ENCODE results near the gene CCDC110.

Gene CCDC110

DNA sequence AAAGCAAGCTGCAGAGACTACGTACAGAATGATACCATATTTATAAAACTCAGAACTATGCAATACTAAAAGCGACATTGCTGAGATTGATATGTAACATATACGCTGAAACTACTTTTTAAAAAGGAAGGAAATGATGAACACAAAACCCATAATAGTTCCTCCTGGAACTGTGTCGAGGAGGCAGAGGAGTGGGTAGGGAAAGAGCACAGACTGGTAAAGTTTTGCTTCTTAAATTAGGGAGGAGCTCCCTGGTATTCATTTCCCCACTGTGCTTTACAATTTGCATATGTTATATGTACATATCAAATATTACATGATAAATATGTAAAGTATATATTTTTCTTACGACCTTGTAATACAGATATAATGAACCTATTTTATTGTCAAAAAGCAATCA lies 59.7 kb downstream of the CCDC110 start:
- Mint-ChIP-seq H3K9me3 (peaks cover 3% of the 10 kb centered on the region), H3K36me3 (ENCODE audit: low read depth) (peaks cover 58% of the 10 kb centered on the region), H3K4me1 (no peaks in the 10 kb centered on the region), H3K4me3 (no peak overlapping the region), H3K27me3 (ENCODE audit: low read depth) (no peaks in the 10 kb centered on the region), H3K27ac (no peak overlapping the region)
- TF ChIP-seq, protein P1, sequence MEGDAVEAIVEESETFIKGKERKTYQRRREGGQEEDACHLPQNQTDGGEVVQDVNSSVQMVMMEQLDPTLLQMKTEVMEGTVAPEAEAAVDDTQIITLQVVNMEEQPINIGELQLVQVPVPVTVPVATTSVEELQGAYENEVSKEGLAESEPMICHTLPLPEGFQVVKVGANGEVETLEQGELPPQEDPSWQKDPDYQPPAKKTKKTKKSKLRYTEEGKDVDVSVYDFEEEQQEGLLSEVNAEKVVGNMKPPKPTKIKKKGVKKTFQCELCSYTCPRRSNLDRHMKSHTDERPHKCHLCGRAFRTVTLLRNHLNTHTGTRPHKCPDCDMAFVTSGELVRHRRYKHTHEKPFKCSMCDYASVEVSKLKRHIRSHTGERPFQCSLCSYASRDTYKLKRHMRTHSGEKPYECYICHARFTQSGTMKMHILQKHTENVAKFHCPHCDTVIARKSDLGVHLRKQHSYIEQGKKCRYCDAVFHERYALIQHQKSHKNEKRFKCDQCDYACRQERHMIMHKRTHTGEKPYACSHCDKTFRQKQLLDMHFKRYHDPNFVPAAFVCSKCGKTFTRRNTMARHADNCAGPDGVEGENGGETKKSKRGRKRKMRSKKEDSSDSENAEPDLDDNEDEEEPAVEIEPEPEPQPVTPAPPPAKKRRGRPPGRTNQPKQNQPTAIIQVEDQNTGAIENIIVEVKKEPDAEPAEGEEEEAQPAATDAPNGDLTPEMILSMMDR (IDR thresholded peaks at IDR 0.05; ENCODE audit: unreplicated experiment in 3 of 3) = no peak

DNA sequence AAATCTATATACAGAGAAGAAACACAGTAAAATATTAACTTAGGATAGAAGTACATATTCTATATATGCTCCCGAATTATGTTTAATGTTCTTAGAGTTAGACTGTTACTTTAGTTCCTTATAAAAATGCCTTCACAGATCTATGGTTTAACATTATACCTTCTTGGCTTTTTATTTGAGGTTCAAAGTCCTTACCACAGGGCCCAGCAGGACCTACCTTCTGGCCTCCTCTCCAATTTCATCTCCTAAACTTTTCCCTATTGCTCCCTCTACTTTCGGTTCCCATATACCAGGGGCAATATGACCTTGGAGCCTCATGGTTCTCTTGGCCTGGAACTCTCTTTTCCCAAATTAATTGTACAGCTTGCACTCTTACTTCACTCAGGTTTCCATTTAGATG lies 63.1 kb downstream of the CCDC110 start:
- no peak overlapping the region for H3K4me3 Mint-ChIP-seq
- H3K27me3 Mint-ChIP-seq (ENCODE audit: low read depth) = no peaks in the 10 kb centered on the region
- TF ChIP-seq, protein P1 (IDR thresholded peaks at IDR 0.05; ENCODE audit: unreplicated experiment in 3 of 3) = no peak
- H3K4me1 Mint-ChIP-seq = no peaks in the 10 kb centered on the region
- no peak overlapping the region for H3K27ac Mint-ChIP-seq
- H3K36me3 Mint-ChIP-seq (ENCODE audit: low read depth) = peaks cover 60% of the 10 kb centered on the region
- H3K9me3 Mint-ChIP-seq = peaks cover 3% of the 10 kb centered on the region

DNA sequence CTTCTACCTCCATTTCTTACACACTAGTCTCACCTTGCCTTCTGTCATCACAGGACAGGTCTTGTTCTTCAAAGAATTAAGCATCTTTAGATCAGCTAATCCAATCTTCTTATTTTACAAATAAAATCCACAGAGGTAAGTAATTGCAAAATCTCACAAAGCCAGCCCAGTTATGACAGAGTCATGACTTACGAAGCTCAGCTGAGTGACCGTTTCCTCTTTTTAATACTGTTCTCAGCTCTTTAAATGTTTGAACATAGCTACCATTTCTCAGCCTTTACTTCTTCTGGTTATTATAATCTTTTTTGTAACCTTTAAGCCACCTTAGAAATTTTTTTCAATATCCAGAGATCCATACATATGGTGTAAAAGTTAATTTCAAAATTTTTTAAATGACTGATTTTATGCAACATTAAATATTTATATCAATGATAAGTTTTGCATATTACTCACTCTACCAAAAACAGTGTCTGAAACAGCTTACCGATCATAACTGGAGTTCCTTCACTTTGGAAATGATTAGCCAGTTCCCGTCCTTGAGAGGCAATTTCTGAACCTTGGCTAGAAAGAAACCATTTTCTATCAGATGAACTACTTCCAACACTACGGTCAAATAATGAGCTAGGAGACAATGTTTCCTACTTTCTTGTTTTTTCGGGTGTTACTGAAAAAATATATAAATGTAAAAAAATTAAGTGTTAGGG lies 66.1 kb downstream of the CCDC110 start:
- no peak overlapping the region for H3K4me3 Mint-ChIP-seq
- H3K27me3 Mint-ChIP-seq (ENCODE audit: low read depth) = no peaks in the 10 kb centered on the region
- peaks cover 65% of the 10 kb centered on the region for H3K36me3 Mint-ChIP-seq (ENCODE audit: low read depth)
- TF ChIP-seq, protein P1 (IDR thresholded peaks at IDR 0.05; ENCODE audit: unreplicated experiment in 3 of 3) = no peak
- H3K27ac Mint-ChIP-seq = peak overlapping the region in 2 of 3 experiments; percentile 64 to 90
- H3K9me3 Mint-ChIP-seq = peaks cover 3% of the 10 kb centered on the region
- H3K4me1 Mint-ChIP-seq = no peaks in the 10 kb centered on the region

DNA sequence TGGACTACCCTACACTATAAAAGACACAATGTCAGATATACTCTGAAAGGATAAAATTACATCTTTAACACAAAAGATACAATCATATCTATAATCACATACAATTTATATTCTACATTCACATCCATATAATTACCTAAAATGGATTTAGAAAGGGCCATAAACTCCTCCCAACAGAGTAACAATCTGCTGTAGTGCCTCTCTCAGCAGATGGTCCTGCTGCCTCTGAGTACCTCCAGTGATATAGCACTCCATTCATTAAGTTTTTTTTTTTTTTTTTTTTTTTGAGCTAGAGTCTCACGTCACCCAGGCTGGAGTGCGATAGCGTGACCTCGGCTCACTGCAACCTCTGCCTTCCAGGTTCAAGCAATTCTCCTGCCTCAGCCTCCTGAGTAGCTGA lies 67.5 kb downstream of the CCDC110 start:
- peaks cover 71% of the 10 kb centered on the region for H3K36me3 Mint-ChIP-seq (ENCODE audit: low read depth)
- H3K27me3 Mint-ChIP-seq (ENCODE audit: low read depth) = no peaks in the 10 kb centered on the region
- TF ChIP-seq, protein P1 (IDR thresholded peaks at IDR 0.05; ENCODE audit: unreplicated experiment in 3 of 3) = no peak
- peaks cover 5% of the 10 kb centered on the region for H3K4me1 Mint-ChIP-seq
- H3K27ac Mint-ChIP-seq = no peak overlapping the region
- no peaks in the 10 kb centered on the region for H3K9me3 Mint-ChIP-seq
- no peak overlapping the region for H3K4me3 Mint-ChIP-seq

DNA sequence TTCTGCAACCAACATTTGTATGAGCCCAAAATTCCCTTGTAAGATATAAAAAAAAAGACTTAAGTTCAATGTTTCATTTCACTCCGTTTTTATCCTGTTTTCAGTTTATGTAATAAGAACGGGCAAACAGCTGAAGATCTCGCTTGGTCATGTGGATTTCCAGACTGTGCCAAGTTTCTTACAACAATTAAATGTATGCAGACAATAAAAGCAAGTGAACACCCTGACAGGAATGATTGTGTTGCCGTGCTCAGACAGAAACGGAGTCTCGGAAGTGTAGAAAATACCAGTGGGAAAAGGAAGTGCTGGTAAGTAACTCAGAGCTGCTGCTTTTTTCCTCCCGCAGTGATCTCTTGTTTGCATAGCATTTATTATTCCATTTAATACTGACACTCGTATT lies 72.1 kb downstream of the CCDC110 start:
- TF ChIP-seq, protein P1 (IDR thresholded peaks at IDR 0.05; ENCODE audit: unreplicated experiment in 3 of 3) = no peak
- Mint-ChIP-seq H3K27ac (peak overlapping the region in 1 of 3 experiments; percentile 9), H3K9me3 (no peaks in the 10 kb centered on the region), H3K4me3 (peak overlapping the region in 2 of 3 experiments; percentile 5 to 8), H3K36me3 (ENCODE audit: low read depth) (peaks cover 43% of the 10 kb centered on the region), H3K27me3 (ENCODE audit: low read depth) (no peaks in the 10 kb centered on the region), H3K4me1 (peaks cover 25% of the 10 kb centered on the region)

DNA sequence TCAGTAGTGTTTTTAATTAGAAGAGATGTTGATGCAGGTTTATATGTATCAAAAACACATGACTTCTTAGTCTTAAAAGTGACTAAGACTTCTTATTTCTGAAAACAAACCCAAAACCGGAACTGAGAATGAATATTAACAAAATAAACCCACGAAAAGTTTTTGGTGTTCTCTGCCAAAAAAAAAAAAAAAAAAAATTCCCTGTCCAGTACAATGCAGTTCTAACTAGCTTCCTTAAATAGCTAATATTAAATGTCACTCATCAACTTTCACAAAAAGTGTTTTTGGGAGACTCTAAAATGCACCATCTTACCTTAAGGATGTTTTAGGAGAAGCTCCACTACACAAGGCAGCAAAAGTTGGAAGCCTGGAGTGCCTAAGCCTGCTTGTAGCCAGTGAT lies 72.9 kb downstream of the CCDC110 start:
- TF ChIP-seq, protein P1 (IDR thresholded peaks at IDR 0.05; ENCODE audit: unreplicated experiment in 3 of 3) = no peak
- H3K27ac Mint-ChIP-seq = no peak overlapping the region
- no peaks in the 10 kb centered on the region for H3K27me3 Mint-ChIP-seq (ENCODE audit: low read depth)
- peak overlapping the region; percentile 13 to 70 (median 47) for H3K4me3 Mint-ChIP-seq
- H3K4me1 Mint-ChIP-seq = peaks cover 28% of the 10 kb centered on the region
- peaks cover 38% of the 10 kb centered on the region for H3K36me3 Mint-ChIP-seq (ENCODE audit: low read depth)
- H3K9me3 Mint-ChIP-seq = no peaks in the 10 kb centered on the region
